Measurements from ENCODE around the gene PCNX1.
"Not testable (repeated sequence)": the region's sequence is repeated elsewhere in the genome, so short reads cannot be mapped to it uniquely, and the experiment has no call there.

Gene PCNX1

GRCh38 chr14:71129716-71130490, 222.6 kb downstream of the PCNX1 start:
- DNase-seq (ENCODE audit: low spot score): not testable (repeated sequence)

GRCh38 chr14:71130491-71131179, 223.4 kb downstream of the PCNX1 start:
- DNase-seq (ENCODE audit: low spot score): peak; percentile 63

DNA sequence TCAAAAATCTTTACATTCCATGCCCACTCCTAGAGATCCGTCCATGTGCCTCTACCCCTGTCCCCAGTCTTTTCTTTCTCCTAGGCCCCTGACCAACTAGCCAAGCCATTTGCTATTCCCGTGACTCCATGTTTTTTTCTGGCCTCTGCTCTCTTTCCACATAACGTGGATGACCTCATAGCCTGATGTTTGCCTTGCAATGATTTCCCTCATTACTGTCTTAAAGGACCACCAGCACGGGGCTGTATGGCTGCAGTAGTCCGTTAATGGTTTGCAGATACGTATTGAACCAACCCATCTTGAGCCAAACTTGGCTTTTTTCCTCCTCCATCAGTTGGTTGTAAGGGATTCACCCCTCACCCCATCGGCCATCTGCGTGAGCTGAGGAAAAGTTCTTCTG, 226.0 kb downstream of the PCNX1 start:
- DNase-seq (ENCODE audit: low spot score): no peak

DNA sequence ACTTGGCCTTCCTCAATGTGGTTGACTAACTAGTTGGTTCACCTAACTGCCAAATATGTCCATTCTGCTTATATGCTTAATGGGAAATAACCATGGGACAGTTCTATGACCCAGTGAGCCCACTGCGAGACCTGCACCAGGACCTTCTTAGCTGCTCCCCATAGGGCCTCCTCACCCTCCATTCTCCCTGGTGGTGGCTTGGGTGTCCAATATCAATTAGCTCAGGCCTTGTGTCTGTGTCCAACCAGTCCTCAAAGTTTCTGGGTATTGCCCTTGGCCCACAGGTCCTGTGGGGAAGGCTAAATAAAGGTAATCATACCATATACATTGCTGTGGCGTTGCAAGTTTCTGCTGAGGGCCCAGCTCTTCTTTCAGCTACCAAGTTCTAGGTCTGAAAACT, 228.2 kb downstream of the PCNX1 start:
- DNase-seq (ENCODE audit: low spot score): no peak

- no peak for DNase-seq (ENCODE audit: low spot score)
These were observed 228.7 kb downstream of the PCNX1 start for GRCh38 chr14:71135911-71136310.

DNA sequence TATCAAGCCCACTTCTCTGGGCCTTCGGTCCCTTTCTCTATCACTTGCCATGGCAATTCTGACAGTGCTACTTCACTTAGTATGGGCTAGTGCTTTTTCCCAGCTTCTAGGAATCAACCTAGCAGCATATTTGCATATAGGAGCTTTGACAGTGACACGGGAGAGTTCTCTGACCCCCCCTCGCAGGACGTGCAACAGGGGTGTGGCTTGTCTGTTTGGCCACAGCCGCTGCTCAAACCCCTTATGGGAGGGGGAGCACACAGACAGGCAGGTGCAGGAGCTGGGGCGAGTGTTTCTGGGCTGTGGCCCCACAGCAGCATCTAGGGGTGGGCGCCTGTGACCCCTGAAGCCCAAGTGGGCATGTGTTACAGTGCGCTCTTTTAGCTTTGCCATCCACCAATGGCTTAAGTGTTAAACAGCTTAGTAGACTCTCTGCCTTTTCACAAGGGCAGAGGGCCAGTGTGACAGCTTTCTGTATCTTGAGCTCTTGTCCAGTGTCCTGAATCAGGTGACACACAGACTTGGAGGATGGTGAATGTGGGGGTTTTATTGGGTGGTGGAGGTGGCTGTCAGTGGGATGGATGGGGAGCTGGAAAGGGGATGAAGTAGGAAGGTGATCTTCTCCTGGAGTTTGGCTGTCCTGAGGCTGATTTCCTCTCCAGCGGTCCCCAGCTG, 229.3 kb downstream of the PCNX1 start:
- no peak for DNase-seq (ENCODE audit: low spot score)

- DNase-seq (ENCODE audit: low spot score): no peak
These were observed 230.5 kb downstream of the PCNX1 start for GRCh38 chr14:71137536-71138447.

- DNase-seq (ENCODE audit: low spot score): peak; percentile 57
These were observed 231.4 kb downstream of the PCNX1 start for GRCh38 chr14:71138448-71139293.

GRCh38 chr14:71139294-71139946, 232.2 kb downstream of the PCNX1 start:
- no peak for DNase-seq (ENCODE audit: low spot score)

- no peak for DNase-seq (ENCODE audit: low spot score)
These were observed 232.9 kb downstream of the PCNX1 start for GRCh38 chr14:71140157-71140556.

GRCh38 chr14:71141701-71142374, 234.6 kb downstream of the PCNX1 start:
- no peak for DNase-seq (ENCODE audit: low spot score)

GRCh38 chr14:71142375-71143038, 235.2 kb downstream of the PCNX1 start:
- DNase-seq (ENCODE audit: low spot score): peak; percentile 53

GRCh38 chr14:71143381-71144290, 236.4 kb downstream of the PCNX1 start:
- DNase-seq (ENCODE audit: low spot score): no peak

DNA sequence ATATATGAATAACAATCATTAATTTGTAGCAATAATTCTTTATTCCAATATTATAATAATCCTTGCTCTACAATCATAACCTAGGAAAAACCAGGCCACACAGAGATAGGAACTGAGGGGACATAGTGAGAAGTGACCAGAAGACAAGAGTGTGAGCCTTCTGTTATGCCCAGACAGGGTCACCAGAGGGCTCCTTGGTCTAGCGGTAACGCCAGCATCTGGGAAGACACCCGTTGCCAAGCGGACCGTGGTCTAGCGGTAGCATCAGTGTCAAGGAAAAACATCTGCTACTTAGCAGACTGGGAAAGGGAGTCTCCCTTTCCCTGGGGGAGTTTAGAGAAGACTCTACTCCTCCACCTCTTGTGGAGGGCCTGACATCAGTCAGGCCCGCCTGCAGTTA, 240.1 kb downstream of the PCNX1 start:
- DNase-seq (ENCODE audit: low spot score): not testable (repeated sequence)

GRCh38 chr14:71148627-71149026, 241.4 kb downstream of the PCNX1 start:
- no peak for DNase-seq (ENCODE audit: low spot score)

GRCh38 chr14:71150737-71151136, 243.5 kb downstream of the PCNX1 start:
- DNase-seq (ENCODE audit: low spot score): no peak

DNA sequence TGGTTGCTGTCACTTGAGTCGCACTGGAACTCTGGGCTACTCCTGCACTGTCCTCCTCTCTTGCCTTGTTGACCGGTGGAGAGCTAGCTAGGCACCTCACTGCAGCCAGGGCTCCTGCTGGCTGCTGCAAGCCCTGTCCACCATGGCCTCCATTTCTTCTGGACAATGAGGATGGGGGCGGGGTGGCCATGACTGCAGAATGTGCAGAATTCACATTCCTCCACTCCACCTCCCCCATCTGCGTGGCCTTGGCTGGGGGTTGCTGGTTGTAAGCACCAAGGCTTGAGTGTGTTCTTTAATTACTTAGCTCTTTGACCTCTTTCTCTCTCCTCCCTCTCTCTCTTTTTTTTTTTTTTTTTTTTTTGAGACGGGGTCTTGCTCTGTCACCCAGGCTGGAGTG, 248.5 kb downstream of the PCNX1 start:
- no peak for DNase-seq (ENCODE audit: low spot score)
